Left lobe of liver (tissue), 2 donors: ENCODE results near the gene SCP2. TPM values are rescaled to one million over a fixed set of nuclear protein-coding genes. Genes with fewer than 3 reads are reported as not detected.
A peak's percentile ranks its signal among the peaks of the same experiment; 100 is the strongest.

Source experiments
- ATAC-seq: fragments of 200-7000 bp; cut with Tn5 transposase; one replicate; pipeline ENCODE4 v1.9.1; 2020; ENCODE audit warnings: mild to moderate bottlenecking, moderate library complexity
- DNase-seq: peaks from one replicate; pipeline ENCODE4 v3.0.0-alpha.2; 2020; ENCODE audit warnings: low spot score
- total RNA-seq: library from RNA; stranded (reverse); gene quantifications from one replicate; pipeline ENCODE4 v1.2.1, GENCODE V29; 2021
- donor health status: DM: no; HTN: no; CAD: no; lungs with moderate emphysema.
- donor health status: DM: no; HTN: yes; CAD: no.

SCP2 gene
- total RNA-seq, 1 donor from 2014 or later: 796 TPM

DNA sequence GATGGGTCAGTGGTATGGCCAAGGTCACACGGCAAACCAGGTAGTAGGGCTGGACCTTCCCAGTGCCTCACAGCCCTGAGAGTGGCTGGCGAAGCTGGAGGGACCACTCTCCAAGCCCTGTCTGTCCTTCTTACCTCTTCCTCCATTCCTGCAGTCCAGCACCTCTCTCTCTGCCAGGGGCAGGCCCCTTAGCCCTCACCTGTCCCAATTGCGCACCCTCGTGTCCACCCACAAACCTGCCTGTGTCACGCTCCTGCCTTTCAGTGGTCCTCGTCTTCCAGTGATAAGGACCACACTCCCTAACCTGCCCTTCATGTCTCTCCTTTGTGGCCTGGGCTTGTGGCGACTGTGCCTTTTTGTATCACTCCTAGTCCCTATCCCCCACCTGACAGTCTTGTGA, 138.3 kb downstream of the SCP2 start:
- ATAC-seq (no peak), DNase-seq (no peak)

DNA sequence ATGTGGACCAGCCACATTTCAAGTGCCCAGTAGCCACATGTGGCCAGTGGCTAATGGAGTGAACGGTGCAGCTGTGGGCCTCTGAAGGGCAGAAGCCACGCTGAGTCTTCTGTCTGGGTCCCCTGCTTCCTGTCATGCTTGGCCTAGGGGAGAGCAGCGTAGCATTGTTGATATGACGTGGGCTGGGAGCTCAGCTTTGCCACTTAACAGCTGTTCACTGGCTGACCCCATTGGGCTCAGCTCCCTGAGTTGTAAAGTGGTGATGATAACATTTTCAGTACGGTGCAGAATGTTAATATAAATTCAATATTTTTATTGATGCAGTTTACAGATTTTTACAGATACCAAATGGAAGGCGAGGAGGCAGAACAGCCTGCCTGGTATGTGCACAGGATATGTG, 139.4 kb downstream of the SCP2 start:
- DNase-seq (peak; percentile 24), ATAC-seq (no peak)

DNA sequence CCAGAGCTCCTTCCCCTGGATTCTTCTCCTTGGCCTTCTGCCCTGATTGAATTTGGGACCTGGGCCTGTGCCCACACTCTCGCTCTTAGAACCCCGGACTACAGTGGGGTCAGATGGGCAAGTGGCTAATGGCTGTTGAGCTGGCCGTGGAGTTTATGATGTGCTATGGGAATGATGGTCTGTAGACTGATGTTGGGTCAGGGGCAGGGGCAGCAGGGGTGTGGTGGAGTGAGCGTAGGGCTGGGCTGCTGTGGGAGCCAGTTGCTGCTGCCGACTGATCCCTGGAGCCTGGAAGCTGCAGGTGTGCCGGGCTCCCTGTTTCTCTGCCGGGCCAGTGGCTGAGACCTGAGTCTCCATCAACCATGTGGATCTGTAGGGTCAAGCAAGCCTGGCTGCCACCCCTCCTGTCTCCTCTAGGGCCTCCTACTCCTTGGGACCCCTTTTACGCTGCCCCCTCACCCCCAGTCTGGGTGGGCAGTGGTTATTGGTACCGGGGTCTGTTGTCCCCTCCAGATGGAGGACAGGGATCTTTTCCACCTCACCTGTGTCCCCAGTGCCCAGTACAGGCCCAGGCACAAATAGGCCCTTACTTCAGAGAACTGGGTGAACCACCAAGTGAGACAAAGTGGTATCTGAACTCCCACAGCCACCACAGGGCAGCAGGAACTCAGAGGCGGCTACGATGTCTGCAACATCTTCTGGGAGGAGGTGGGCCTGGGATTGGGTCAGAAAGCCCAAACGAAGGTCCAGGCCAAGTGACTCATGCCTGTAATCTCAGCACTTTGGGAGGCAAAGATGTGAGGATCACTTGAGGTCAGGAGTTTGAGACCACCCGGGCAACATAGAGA, 140.0 kb downstream of the SCP2 start:
- DNase-seq: no peak
- no peak for ATAC-seq

DNA sequence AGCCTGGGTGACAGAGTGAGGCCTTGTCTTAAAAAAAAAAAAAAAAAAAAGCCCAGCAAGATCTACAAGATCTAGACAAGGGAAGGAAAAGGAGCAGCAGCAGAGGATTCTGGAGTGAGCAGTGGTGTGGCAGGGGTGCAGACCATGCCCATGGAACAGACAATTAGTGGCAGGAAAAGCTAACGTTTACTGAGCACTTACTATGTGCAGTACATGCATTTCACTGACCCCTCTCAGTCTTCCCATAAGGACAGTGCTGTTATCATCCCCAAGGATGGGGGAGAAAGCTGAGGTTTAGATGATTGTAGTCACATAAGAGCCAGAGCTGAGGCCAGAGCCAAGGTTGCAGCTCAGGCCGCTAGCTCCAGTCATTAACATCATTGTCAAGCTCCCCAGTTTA, 140.8 kb downstream of the SCP2 start:
- DNase-seq (no peak), ATAC-seq (no peak)

DNA sequence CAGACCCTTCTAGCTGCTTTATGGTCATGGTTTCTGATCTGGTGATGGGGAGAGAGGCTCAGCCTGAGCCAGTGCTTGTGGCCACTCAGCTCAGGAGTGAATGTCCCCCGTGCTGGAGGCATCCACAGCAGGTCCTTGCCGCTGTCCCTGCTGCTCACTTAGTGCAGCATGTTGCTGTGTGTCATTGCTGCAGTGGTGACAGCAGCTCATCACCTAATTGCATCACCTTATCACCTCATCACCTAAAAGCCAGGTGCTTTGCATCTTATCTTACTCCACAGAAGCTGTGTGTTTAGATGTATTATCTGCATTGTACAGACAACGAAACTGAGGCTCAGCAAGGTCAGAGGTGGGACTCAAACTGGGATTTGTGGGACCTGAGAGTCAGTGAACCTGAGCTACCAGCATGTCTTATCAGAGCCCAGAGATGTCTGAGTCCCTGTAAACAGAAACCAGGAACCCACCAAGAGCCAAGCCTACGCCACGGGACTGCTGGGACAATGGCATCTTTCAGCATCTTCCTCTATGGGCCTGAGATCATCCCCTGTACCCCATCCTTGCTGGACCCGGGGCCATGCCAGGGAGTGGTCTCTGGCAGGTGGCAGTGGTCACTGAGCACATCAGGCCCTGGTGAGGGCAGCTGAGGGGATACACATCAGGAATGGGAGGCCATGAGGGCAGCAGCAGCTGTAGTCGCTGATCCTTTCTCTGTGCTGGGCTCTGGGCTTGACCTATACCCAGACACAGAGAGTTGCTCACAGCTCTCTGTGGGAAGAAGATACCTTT, 141.4 kb downstream of the SCP2 start:
- DNase-seq (peak; percentile 32), ATAC-seq (no peak)

DNA sequence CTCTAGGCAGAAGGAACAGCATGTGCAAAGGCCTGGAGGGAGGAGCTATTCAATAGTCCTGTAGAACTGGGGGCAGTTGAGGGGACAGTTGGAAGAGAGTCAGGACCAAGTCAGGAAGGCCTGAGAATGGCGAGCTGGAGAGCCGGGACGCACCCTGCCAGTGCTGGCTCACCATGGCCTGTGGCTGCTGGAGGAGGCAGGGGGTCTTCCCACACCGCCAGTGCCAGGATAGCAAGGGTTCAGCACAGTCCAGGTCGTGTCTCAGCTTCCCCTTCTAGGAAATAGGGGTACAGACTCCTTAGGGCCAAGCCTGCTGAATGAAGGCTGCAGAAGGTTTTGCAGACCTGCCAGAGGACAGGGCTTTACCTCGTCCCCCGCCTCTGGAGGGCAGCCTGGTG, 142.2 kb downstream of the SCP2 start:
- peak; percentile 28 for DNase-seq
- no peak for ATAC-seq

DNA sequence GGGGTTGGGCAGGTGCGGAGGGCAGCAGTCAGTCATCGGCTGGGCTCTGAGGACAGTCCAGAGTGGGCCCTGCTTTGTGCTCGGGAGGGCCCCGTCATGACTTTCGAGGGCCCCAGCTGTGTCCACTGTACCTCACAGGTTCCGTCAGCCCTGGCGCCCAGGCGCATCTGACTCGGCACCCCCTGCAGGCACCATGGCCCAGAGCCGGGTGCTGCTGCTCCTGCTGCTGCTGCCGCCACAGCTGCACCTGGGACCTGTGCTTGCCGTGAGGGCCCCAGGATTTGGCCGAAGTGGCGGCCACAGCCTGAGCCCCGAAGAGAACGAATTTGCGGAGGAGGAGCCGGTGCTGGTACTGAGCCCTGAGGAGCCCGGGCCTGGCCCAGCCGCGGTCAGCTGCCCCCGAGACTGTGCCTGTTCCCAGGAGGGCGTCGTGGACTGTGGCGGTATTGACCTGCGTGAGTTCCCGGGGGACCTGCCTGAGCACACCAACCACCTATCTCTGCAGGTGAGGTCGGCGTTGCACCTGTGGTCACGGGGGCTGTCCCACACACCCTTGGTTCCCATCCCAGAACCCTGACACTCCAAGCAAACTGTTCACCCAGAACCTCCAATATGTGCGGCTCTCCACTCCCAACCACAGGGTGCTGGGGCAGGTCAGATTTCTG, 142.7 kb downstream of the SCP2 start:
- DNase-seq (peak; percentile 36), ATAC-seq (no peak)

DNA sequence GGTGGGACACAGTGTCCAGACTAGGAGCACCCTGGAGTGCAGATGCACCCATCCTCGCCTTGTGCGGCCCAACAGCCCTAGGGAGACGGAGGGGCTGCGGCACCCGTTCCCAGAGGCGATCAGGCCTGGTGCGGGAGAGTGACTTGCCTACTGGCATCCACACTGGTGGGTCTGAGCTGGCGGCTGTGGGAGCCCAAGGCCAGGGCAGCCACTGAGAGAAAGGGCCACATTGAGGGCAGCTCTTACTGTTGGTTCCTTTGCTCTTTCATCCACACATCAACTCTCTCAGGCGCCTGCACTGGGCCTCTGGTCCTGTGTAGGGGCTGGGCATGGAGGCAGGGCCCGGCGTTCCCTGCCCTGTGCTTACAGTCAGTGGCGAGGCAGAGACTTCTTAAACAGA, 143.5 kb downstream of the SCP2 start:
- no peak for ATAC-seq
- DNase-seq: peak; percentile 28

DNA sequence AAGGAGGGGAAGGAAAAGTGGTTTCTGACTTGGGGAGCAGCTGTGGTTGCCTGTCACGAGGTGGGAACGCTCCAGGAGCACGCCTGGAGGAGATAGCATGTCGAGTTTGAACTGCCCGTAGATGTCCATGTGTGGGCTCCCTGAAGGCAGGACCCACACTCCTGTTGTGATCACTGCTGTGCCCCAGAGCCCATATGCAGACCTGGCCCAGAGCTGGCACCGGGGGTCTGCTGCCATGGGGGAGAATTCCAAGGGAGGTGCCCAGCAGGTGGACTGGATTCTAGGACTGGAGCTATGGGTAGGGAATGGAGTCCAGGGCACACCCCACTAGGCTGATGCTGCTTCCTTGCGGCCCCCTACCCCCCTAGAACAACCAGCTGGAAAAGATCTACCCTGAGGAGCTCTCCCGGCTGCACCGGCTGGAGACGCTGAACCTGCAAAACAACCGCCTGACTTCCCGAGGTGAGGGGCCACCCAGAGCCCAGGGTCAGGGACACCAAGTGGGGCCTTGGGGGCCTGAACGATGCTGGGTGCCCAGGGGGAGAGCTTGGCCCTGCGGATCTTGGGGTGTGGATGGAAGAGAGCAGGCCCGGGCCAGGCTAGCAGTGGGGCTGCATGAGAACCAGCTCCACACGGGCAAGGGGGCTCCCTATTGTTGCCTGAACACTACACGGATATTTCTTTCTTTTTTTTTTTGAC, 144.2 kb downstream of the SCP2 start:
- ATAC-seq: no peak
- DNase-seq: peak; percentile 38

DNA sequence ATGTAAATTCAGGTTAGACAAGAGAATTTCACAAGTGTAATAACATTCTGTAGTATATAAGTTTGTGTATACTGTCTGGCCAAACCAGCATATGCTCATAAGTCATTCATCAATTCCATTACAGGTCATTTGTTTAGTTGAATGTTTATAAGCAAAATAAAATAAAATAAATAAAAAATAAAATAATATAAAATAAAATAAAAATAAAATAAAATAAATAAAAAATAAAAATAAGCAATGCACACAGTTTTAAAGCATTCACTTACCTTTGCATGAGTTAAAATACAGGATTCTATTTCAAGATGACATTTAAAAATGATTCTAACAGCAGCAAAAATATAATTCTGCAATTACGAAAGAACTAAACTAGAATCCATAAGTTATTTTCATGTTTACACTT, 144.8 kb downstream of the SCP2 start:
- DNase-seq (no peak), ATAC-seq (no peak)

DNA sequence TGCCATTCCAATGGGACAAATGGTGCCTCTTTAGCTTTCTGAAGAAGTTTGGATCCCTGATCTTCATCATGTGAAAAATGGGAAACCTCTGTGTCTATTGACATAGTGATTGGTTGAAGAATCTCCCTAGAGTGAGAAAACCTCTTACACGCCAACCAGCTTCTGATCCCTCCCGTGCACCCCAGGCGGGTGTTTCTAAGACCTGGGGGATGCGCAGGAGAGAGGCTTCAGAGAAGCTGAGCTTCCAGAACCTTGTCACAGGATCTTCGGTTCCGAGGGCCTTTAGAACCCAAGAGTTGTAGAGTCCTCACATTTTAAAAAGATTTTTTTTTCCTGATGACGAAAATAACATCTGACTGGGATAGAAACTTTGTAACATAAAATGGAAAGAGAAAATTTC, 146.2 kb downstream of the SCP2 start:
- ATAC-seq (no peak), DNase-seq (no peak)

DNA sequence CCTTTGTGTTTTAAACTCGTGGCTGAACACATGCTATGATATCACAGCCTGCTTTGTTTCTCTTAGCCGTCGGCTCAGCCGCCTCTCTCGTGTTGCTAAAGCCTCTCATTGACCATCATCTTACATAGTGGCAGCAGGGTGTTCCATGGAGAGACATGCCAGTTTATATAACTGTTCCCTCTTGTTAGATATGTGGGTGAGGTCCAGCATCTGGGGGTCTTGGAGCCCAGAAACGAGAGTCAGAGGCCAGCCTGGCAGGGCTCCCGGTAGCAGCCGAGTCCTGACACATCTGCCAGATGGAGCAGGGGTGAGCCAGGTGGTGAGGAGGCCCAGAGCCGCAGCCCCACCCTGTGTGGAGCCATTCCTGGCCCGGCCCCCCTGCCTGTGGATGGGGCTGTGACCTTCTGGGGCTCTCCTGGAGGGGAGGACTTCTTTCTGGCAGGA, 146.8 kb downstream of the SCP2 start:
- no peak for ATAC-seq
- no peak for DNase-seq

DNA sequence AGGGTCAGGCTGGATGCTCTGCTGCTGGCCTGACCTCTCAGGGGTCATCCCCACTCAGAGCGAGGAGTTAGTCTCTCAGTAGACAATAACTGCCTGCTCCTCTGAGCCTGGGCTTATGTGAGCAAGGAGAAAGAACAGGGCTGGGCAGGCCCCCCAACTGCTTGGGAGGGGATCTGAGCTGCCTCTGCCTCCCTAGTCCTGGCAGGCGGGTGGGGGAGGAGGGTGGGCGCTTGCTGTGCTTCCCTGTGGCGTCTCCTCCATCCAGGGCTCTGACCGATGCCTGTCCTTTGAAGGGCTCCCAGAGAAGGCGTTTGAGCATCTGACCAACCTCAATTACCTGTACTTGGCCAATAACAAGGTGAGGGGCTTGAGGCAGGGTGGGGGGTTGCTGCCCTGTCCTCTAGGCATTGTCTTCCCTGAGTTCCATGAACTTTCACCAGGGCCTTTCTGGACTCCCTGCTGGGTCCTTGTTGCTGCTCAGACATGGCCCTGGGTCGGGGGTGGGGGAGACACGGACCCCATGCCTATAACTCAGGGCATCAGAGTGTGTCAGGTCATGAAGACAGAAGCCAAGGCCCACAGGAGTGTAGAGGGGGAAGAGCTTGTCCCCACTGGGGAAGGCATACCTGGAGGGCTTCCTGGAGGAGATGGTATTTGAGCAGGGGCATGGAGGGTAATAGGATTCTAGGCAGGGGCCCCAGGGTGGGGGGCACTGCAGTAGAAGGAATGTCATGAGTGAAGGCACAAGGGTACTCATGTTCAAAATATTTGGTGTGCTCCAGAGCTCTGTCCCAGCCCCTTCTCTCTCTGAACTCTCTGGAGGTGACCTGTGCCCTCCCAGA, 147.5 kb downstream of the SCP2 start:
- no peak for DNase-seq
- ATAC-seq: no peak

DNA sequence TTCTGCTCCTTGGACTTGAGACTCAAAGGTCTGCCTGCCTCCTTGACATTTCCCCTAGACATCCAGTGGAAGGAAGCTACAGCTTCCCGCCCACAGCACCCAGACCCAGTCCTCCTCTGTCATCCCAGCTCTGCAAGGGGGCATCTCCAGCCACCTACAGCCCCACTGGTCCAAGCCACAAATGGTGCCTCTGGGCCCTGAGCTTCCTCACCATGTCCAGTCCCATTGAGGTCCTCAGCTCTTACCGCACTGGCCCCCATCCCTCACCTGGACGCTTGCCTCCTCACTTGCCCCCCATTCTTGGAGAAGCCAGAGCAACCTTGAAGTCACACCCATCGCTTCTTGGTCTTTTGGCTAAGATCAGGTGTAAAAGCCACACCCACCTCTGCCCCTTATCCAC, 148.1 kb downstream of the SCP2 start:
- no peak for DNase-seq
- ATAC-seq: no peak

DNA sequence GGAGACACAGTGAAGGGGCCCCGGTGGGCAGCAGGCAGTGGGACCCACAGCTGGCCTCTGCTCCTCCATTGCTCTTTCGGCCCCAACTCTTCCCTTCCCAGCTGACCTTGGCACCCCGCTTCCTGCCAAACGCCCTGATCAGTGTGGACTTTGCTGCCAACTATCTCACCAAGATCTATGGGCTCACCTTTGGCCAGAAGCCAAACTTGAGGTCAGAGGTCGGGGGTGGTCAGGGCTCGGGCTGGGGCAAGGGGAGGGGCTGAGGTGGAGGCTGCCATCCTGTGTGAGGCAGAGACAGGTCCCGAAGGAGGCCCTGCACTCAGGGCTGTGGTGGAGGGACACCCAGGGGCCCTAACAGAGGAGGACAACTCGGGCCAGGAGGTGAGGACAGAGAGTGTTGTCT, 148.7 kb downstream of the SCP2 start:
- DNase-seq: no peak
- ATAC-seq: peak; percentile 35

DNA sequence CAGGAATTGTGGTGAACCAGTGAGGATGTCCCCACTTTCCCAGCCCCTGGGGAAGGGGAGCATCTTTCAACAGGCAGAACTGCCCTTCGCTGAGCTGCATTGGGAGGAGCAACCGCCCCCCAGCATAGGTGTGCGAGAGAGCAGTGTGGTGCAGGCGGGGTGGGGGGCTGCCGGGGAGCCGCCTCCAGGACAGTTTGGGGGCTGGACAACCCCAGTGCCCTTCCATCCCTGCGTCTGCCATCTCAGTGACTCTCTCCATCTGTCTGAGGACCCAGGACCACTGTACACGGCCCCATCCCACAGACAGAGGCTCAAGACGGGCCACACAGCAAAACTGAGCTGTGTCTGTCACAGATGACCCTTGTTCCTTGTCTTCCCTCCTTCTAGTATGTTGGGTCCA, 149.1 kb downstream of the SCP2 start:
- ATAC-seq: no peak
- no peak for DNase-seq

DNA sequence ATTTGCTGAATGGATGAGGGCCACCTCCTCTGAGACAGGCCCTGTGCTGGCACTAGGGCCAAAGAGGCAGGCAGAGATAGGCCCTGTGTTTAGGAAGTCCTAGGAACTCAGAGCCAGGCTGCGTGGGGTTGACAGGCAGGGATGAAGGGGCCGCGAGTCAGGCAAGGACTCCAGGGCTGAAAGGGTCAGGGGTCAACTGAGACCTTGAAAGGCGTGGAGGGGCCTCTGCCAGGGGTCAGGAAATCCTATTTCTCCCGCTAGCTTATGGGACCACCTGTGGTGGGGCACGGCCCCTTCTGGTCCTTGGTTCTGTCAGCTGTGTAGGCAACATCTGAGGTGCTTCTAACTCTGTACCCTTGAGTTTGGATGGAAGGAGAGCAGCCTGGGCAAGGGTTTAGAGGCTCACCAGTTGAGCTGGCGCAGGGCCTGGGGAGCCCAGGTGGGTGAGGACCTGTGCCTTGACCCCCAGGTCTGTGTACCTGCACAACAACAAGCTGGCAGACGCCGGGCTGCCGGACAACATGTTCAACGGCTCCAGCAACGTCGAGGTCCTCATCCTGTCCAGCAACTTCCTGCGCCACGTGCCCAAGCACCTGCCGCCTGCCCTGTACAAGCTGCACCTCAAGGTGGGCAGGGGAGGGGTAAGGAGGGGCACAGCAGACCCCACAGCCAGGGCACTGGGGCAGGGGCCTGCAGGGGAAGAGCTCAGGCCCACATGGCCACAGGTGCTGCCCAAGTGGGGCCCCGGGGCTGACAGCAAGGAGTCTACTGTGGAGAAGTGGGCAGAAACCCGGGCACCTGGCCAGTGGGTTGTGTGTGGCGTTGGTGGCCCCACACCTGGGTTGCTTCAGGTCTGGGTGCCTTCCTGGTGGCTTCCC, 149.9 kb downstream of the SCP2 start:
- ATAC-seq (no peak), DNase-seq (no peak)

DNA sequence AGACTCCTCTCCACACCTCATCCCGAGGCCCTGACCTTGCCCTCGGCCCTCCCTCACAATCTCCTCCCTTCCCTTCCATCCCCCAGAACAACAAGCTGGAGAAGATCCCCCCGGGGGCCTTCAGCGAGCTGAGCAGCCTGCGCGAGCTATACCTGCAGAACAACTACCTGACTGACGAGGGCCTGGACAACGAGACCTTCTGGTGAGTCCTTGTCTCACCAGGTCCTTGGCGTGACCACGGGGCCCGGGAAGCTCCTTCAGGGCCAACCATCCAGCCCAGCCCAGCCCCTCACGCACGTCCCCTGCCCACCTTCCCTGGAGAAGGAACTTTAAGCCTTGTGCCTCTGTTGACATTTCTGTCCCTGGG, 150.5 kb downstream of the SCP2 start:
- ATAC-seq (no peak), DNase-seq (no peak)
